HL-60 (cell line): ENCODE results near the gene PLXNB3.

ENCODE experiments used
- CTCF ChIP-seq: IDR thresholded peaks from one replicate; pipeline ENCODE4 v1.5.1; 2011; ENCODE audit warnings: low read length, control low read depth, inconsistent platforms; ENCODE audit not compliant: insufficient read depth
- POLR2AphosphoS5 ChIP-seq: IDR thresholded peaks from 2 replicates; pipeline ENCODE4 v1.6.1; 2012; ENCODE audit warnings: low read depth
- TF ChIP-seq, protein P1 (sequence below): IDR thresholded peaks from 2 replicates; pipeline ENCODE4 v1.6.1; 2012; ENCODE audit warnings: low read depth; ENCODE audit not compliant: insufficient replicate concordance

DNA sequence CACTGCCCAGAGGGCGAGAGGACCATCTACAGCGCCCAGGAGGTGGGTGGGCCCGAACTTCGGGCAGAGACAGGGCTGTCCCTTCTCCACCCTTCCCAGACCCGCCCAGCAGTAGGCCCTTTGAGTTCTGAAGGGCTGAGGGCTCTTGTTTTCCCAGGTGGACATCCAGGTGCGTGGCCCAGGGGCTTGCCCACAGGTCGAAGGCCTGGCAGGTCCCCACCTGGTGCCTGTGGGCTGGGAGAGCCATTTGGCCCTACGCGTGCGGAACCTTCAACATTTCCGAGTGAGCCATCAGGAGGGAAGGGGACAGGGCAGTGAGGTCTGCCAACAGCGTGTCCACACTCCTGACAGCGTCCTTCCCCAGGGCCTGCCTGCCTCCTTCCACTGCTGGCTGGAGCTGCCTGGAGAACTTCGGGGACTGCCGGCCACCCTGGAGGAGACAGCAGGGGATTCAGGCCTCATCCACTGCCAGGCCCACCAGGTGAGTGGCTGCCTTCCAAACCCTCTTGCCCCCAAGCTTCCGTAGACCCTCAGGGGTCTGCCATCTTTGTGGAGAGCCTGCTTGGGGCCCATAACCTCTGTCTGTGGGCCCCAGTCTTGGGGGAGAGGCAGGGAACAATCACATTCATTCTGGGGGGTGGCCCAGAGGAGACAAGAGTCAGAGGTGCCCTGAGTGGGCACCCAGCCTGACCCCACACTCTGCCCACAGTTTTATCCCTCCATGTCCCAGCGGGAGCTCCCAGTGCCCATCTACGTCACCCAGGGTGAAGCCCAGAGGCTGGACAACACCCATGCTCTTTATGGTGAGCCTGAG lies 6.8 kb downstream of the PLXNB3 start:
- TF ChIP-seq CTCF (no peak), POLR2AphosphoS5 (no peak)
- TF ChIP-seq, protein P1, sequence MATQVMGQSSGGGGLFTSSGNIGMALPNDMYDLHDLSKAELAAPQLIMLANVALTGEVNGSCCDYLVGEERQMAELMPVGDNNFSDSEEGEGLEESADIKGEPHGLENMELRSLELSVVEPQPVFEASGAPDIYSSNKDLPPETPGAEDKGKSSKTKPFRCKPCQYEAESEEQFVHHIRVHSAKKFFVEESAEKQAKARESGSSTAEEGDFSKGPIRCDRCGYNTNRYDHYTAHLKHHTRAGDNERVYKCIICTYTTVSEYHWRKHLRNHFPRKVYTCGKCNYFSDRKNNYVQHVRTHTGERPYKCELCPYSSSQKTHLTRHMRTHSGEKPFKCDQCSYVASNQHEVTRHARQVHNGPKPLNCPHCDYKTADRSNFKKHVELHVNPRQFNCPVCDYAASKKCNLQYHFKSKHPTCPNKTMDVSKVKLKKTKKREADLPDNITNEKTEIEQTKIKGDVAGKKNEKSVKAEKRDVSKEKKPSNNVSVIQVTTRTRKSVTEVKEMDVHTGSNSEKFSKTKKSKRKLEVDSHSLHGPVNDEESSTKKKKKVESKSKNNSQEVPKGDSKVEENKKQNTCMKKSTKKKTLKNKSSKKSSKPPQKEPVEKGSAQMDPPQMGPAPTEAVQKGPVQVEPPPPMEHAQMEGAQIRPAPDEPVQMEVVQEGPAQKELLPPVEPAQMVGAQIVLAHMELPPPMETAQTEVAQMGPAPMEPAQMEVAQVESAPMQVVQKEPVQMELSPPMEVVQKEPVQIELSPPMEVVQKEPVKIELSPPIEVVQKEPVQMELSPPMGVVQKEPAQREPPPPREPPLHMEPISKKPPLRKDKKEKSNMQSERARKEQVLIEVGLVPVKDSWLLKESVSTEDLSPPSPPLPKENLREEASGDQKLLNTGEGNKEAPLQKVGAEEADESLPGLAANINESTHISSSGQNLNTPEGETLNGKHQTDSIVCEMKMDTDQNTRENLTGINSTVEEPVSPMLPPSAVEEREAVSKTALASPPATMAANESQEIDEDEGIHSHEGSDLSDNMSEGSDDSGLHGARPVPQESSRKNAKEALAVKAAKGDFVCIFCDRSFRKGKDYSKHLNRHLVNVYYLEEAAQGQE: no peak
